PFSK-1 (cell line): Measurements from ENCODE around the gene PAX1.

Source experiments
- FOXP2 ChIP-seq: optimal IDR thresholded peaks from 2 replicates; pipeline ENCODE3; 2011; ENCODE audit warnings: borderline replicate concordance, control low read depth, inconsistent platforms; ENCODE audit not compliant: insufficient read depth; ENCODE audit errors: extremely low read length, extremely low read depth
- TF ChIP-seq, protein P1 (sequence below), 2 experiments: IDR thresholded peaks; 2 replicates each; pipeline versions ENCODE4 v1.6.1 to v1.8.0; 2011 to 2012; ENCODE audit warnings: low read depth in 2 of 2, low read length in 2 of 2, control low read depth in 1 of 2, inconsistent platforms in 1 of 2, mild to moderate bottlenecking in 1 of 2, moderate library complexity in 1 of 2; ENCODE audit not compliant: insufficient read depth in 1 of 2

DNA sequence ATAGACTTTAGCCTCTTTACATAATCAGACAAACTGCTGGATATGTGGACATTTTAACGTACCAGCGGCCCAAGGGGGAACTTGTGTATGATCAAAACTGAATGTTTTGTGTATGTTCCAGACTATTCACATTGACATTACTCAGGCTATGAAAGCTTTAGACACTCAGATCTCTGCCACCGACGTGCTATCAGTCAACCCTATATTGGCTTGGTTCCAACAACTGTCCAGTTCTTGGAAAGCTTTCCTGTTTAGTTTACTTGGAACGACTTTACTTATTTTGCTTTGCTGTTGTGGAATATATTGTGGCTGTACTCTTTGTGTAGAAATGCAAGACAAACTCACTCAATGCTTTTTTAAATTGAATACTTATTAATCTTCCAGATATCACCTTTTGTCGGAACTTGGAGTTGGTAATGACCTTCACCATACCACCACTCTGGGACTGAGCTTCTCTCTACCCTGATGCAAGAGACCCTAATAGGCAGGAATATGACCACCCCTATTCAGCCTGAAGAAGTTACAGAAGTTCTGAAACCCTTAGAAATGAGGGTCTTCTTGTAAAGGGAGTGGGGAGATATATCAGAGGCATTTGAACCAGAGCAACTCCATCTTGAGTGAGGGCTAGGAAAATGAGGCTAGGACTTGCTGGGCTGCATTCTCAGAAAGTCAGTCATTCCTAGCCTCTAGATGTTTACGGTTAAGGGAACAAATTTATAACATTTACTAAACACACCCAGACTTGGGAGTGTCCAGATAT, 49.0 kb upstream of the PAX1 start:
- TF ChIP-seq FOXP2, result no peak
- TF ChIP-seq, protein P1, sequence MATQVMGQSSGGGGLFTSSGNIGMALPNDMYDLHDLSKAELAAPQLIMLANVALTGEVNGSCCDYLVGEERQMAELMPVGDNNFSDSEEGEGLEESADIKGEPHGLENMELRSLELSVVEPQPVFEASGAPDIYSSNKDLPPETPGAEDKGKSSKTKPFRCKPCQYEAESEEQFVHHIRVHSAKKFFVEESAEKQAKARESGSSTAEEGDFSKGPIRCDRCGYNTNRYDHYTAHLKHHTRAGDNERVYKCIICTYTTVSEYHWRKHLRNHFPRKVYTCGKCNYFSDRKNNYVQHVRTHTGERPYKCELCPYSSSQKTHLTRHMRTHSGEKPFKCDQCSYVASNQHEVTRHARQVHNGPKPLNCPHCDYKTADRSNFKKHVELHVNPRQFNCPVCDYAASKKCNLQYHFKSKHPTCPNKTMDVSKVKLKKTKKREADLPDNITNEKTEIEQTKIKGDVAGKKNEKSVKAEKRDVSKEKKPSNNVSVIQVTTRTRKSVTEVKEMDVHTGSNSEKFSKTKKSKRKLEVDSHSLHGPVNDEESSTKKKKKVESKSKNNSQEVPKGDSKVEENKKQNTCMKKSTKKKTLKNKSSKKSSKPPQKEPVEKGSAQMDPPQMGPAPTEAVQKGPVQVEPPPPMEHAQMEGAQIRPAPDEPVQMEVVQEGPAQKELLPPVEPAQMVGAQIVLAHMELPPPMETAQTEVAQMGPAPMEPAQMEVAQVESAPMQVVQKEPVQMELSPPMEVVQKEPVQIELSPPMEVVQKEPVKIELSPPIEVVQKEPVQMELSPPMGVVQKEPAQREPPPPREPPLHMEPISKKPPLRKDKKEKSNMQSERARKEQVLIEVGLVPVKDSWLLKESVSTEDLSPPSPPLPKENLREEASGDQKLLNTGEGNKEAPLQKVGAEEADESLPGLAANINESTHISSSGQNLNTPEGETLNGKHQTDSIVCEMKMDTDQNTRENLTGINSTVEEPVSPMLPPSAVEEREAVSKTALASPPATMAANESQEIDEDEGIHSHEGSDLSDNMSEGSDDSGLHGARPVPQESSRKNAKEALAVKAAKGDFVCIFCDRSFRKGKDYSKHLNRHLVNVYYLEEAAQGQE (IDR thresholded peaks at IDR 0.05; ENCODE audit: insufficient read depth in 1 of 2, low read depth in 2 of 2, low read length in 2 of 2), result no peak
